Osteoblast (primary cell): ENCODE measurements around the gene ENTPD7. TPM values are rescaled to one million over a fixed set of nuclear protein-coding genes. Genes with fewer than 3 reads are reported as not detected.
A peak's percentile ranks its signal among the peaks of the same experiment; 100 is the strongest.

Experiments
- DNase-seq: peaks from one replicate; pipeline ENCODE4 v3.0.0; 2011; ENCODE audit warnings: low spot score, mixed read lengths; ENCODE audit not compliant: insufficient read length; ENCODE audit errors: missing footprints
- H2AFZ ChIP-seq: 2 replicates; pipeline ENCODE4 v1.6.0; 2011; ENCODE audit warnings: mild to moderate bottlenecking, low read length
- H3K27ac ChIP-seq: 2 replicates; pipeline ENCODE4 v1.5.1; 2011; ENCODE audit warnings: mild to moderate bottlenecking, low read depth, low read length, moderate library complexity
- H3K27me3 ChIP-seq: 2 replicates; pipeline ENCODE4 v1.6.0; 2012; ENCODE audit warnings: mild to moderate bottlenecking, control low read depth, inconsistent platforms, low read length, moderate library complexity; ENCODE audit not compliant: insufficient read depth
- H3K36me3 ChIP-seq: 2 replicates; pipeline ENCODE4 v1.5.1; 2011; ENCODE audit warnings: mild to moderate bottlenecking, low read length, control low read depth, moderate library complexity; ENCODE audit not compliant: insufficient read depth
- H3K4me1 ChIP-seq: 2 replicates; pipeline ENCODE4 v1.5.1; 2011; ENCODE audit warnings: mild to moderate bottlenecking, low read length, control low read depth, moderate library complexity; ENCODE audit not compliant: insufficient read depth
- H3K4me2 ChIP-seq: 2 replicates; pipeline ENCODE4 v1.6.0; 2011; ENCODE audit warnings: mild to moderate bottlenecking, low read length; ENCODE audit not compliant: insufficient read depth
- H3K4me3 ChIP-seq: fragments of 200-600 bp; sonication (generic); 3 replicates; pipeline ENCODE4 v1.5.1; 2012; ENCODE audit warnings: mild to moderate bottlenecking, low read length, inconsistent platforms; ENCODE audit not compliant: insufficient read depth
- H3K79me2 ChIP-seq: 2 replicates; pipeline ENCODE4 v1.6.0; 2012; ENCODE audit warnings: mild to moderate bottlenecking, low read length, control low read depth, inconsistent platforms; ENCODE audit not compliant: insufficient read depth
- H3K9me3 ChIP-seq: 2 replicates; pipeline ENCODE4 v1.5.1; 2011; ENCODE audit warnings: low read depth, low read length, control low read depth
- H4K20me1 ChIP-seq: 2 replicates; pipeline ENCODE4 v1.6.0; 2012; ENCODE audit warnings: mild to moderate bottlenecking, low read length, control low read depth; ENCODE audit not compliant: insufficient read depth
- total RNA-seq: library from RNA; depleted of rRNA; stranded (reverse); fragments of >200 nt; gene quantifications from 2 replicates; pipeline ENCODE4 v1.2.3, GENCODE V29; 2012
- TF ChIP-seq, protein P1 (sequence below): IDR thresholded peaks from 2 replicates; pipeline ENCODE4 v1.5.1; 2011; ENCODE audit warnings: mild to moderate bottlenecking, low read depth, low read length, moderate library complexity; ENCODE audit errors: extremely low read depth

The ENTPD7 gene
- total RNA-seq, 1 donor = 35.5 TPM

DNA sequence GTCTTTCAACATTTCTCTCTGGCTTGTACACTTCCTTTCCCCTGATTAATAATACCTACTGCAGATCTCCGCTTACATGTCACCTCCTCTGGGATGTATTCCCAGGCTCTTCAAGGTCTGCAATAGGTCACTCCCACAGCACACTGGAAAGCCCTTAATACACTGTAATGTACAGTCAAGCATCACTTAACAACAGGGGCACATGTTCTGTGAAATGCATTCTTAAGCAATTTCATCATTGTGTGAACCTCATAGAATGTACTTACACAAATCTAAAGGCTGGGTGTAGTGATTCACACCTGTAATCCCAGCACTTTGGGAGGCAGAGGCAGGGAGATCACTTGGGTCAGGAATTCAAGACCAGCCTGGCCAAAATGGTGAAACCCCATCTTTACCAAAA lies 70.7 kb downstream of the ENTPD7 start:
- no peak overlapping the region for H2AFZ ChIP-seq
- no peak overlapping the region for H3K4me2 ChIP-seq
- no peak overlapping the region for H3K27ac ChIP-seq
- no peak overlapping the region for H3K4me3 ChIP-seq
- peaks cover 32% of the 10 kb centered on the region for H3K36me3 ChIP-seq
- H3K27me3 ChIP-seq = no peaks in the 10 kb centered on the region
- no peaks in the 10 kb centered on the region for H4K20me1 ChIP-seq
- no peak for DNase-seq
- peaks cover 39% of the 10 kb centered on the region for H3K79me2 ChIP-seq
- H3K9me3 ChIP-seq = no peaks in the 10 kb centered on the region
- peaks cover 20% of the 10 kb centered on the region for H3K4me1 ChIP-seq
- TF ChIP-seq, protein P1, sequence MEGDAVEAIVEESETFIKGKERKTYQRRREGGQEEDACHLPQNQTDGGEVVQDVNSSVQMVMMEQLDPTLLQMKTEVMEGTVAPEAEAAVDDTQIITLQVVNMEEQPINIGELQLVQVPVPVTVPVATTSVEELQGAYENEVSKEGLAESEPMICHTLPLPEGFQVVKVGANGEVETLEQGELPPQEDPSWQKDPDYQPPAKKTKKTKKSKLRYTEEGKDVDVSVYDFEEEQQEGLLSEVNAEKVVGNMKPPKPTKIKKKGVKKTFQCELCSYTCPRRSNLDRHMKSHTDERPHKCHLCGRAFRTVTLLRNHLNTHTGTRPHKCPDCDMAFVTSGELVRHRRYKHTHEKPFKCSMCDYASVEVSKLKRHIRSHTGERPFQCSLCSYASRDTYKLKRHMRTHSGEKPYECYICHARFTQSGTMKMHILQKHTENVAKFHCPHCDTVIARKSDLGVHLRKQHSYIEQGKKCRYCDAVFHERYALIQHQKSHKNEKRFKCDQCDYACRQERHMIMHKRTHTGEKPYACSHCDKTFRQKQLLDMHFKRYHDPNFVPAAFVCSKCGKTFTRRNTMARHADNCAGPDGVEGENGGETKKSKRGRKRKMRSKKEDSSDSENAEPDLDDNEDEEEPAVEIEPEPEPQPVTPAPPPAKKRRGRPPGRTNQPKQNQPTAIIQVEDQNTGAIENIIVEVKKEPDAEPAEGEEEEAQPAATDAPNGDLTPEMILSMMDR = no peak

DNA sequence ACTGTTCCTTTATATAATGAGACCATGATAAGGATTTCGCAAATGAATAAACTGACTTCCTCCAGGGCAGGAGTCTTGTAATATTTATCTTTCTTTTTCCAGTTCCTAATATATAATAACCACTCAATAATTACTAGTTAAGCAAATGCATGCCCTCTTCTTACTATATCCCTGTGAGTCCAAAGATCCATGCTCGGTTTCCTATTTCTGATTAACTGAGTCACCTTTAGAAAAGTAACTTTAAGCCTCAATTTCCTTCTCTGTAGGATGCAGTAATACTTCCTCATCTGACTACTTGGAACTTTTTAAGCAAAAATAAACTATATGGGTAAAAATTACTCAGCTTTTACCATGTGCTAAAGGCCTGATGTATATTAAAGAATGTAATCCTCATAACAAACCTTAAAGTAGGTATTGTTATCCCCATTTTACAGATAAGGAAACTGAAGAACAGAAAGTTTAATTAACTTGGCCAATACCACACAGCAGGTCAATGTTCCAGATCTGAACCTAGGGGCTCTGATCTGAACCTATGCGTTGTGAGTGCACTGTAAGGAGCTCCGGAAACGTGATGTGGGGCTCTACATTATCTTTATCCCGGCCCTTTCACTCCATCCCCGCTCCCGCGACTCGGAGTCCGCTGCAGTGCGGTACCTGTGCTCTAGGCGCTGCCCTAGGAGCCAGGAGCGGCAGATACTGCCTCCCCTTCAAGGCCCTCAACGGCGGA lies 72.2 kb downstream of the ENTPD7 start:
- Histone ChIP-seq H3K9me3 (no peaks in the 10 kb centered on the region), H3K4me2 (peak overlapping the region; percentile 92), H3K4me1 (peaks cover 20% of the 10 kb centered on the region), H2AFZ (peak overlapping the region; percentile 98), H3K36me3 (peaks cover 18% of the 10 kb centered on the region), H3K4me3 (peak overlapping the region; percentile 93), H3K79me2 (peaks cover 39% of the 10 kb centered on the region), H3K27ac (peak overlapping the region; percentile 84), H4K20me1 (no peaks in the 10 kb centered on the region), H3K27me3 (no peaks in the 10 kb centered on the region)
- DNase-seq = peak; percentile 35
- TF ChIP-seq, protein P1 = no peak

DNA sequence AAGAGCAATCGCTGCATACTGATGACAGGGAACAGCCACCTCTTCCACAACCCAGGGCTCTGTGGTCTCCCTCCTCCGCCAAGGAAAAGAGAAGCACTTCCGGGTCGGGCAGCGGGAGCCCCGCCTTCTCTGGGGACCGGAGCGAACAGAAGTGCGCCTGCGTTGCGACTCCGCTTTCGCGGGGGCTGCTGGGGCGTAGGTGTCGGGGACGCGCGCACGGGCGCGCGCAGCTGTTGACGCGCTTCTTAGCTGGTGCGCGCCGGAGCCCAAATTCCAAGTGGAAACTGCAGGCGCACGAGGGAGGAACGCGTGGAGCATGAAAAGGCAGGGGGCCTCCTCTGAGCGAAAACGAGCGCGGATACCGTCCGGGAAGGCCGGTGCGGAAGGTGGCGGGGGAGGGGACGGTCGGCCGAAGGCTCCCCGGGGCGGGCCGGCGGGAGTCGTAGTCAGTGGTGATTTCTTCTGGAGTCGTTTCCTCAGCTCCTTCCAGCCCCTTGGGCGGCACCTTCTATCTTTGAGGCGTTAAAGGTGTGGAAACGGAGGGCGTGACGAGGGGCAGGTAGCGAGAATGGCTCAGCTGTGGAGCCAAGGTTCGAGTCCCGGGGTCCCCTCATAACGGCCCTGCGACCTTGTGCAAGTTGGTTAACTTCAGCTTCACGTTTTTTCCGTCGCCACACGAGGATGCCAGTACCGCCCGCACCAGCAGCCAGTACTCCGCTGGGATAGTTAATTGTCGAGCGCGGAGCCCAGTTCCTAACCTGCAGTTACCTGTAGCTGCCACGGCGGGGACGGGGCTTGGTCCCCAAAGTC lies 72.9 kb downstream of the ENTPD7 start, which contains the start of the genes COX15 and CUTC:
COX15 (minus strand) TSS at position 95 of the 810 bp plus-strand sequence; CDS start at position 17, 78 bp downstream.
CUTC (plus strand) TSS at position 202 of the 810 bp plus-strand sequence; CDS start at position 317, 115 bp downstream.
- H3K27ac ChIP-seq = peak within 1 kb of the TSS; percentile 84
- peaks cover 16% of the 10 kb centered on the region for H3K36me3 ChIP-seq

More for the DNA sequence above, 72.9 kb downstream of the ENTPD7 start, which contains the start of the genes COX15 and CUTC:
- H3K9me3 ChIP-seq = no peaks in the 10 kb centered on the region
- peak; percentile 95 for DNase-seq
- no peaks in the 10 kb centered on the region for H4K20me1 ChIP-seq
- peak within 1 kb of the TSS; percentile 98 for H2AFZ ChIP-seq
- TF ChIP-seq, protein P1 = peak; percentile 32
- no peaks in the 10 kb centered on the region for H3K27me3 ChIP-seq
- peaks cover 39% of the 10 kb centered on the region for H3K79me2 ChIP-seq
- peak within 1 kb of the TSS; percentile 93 for H3K4me3 ChIP-seq
- H3K4me2 ChIP-seq = peak within 1 kb of the TSS; percentile 92
- peaks cover 20% of the 10 kb centered on the region for H3K4me1 ChIP-seq
